ENCODE data around the gene RXFP3.

The RXFP3 gene

DNA sequence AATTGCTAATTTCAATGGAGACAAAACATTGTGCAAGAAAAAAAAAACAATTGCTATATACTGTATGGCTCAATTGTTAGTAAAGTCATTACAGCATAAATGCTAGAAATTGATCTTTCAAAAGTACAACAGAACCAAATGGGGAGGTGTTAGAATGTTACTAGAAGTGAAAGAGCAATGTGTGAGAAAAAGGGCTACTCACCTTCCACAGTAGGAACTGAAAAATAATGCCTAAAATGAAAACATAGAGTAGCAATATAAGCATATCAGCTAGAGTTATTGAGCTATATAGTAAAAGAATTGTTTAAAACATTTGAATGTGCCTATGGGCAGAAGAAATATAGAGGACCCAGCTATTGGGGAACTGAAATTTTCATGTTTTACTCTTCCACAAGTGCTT lies 10.9 kb upstream of the RXFP3 start:
- H3K36me3 Mint-ChIP-seq (ENCODE audit: low read depth) = no peaks in the 10 kb centered on the region
- no peak overlapping the region for H3K27ac Mint-ChIP-seq
- H3K4me3 Mint-ChIP-seq = no peak overlapping the region
- peaks cover 10% of the 10 kb centered on the region for H3K27me3 Mint-ChIP-seq (ENCODE audit: low read depth)
- H3K9me3 Mint-ChIP-seq = no peaks in the 10 kb centered on the region
- H3K4me1 Mint-ChIP-seq (ENCODE audit: low read depth) = no peaks in the 10 kb centered on the region

DNA sequence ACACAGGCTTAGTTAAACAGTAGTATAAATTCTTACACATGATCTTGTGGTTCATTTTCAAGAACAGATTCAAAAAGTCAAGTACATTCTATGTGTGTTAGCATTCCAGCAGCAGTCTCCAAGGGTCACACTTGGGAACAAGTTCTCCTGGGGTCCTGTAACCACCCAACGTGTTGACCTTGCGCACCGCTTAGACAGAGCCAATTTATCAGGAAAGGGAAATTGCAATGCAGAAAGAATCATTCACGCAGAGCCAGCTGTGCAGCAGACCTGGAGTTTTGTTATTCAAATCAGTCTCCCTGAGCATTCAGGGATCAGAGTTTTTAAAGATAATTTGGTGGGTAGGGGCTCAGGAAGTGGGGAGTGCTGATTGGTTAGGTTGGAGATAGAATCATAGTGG lies 8.5 kb upstream of the RXFP3 start:
- Mint-ChIP-seq H3K4me3 (no peak overlapping the region), H3K9me3 (no peaks in the 10 kb centered on the region), H3K27me3 (ENCODE audit: low read depth) (peaks cover 10% of the 10 kb centered on the region), H3K36me3 (ENCODE audit: low read depth) (no peaks in the 10 kb centered on the region), H3K27ac (no peak overlapping the region), H3K4me1 (ENCODE audit: low read depth) (no peaks in the 10 kb centered on the region)

DNA sequence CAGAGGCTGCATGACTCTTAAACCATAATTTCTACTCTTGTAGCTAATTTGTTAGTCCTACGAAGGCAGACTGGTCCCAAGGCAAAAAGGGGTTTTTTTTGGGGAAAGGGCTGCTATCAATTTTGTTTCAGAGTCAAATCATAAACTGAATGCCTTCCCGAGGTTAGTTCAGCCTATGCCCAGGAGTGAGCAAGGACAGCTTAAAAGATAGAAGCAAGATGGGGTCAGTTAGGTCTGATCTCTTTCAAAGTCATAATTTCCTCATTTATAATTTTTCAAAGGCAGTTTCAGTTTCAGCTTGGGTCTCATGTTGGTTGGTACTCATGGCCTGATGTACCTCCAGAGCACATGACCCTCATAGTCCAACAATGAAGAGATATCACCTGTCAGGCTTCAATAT lies 7.9 kb upstream of the RXFP3 start:
- H3K27ac Mint-ChIP-seq = no peak overlapping the region
- no peaks in the 10 kb centered on the region for H3K9me3 Mint-ChIP-seq
- H3K4me3 Mint-ChIP-seq = no peak overlapping the region
- no peaks in the 10 kb centered on the region for H3K4me1 Mint-ChIP-seq (ENCODE audit: low read depth)
- no peaks in the 10 kb centered on the region for H3K36me3 Mint-ChIP-seq (ENCODE audit: low read depth)
- H3K27me3 Mint-ChIP-seq (ENCODE audit: low read depth) = peaks cover 10% of the 10 kb centered on the region

DNA sequence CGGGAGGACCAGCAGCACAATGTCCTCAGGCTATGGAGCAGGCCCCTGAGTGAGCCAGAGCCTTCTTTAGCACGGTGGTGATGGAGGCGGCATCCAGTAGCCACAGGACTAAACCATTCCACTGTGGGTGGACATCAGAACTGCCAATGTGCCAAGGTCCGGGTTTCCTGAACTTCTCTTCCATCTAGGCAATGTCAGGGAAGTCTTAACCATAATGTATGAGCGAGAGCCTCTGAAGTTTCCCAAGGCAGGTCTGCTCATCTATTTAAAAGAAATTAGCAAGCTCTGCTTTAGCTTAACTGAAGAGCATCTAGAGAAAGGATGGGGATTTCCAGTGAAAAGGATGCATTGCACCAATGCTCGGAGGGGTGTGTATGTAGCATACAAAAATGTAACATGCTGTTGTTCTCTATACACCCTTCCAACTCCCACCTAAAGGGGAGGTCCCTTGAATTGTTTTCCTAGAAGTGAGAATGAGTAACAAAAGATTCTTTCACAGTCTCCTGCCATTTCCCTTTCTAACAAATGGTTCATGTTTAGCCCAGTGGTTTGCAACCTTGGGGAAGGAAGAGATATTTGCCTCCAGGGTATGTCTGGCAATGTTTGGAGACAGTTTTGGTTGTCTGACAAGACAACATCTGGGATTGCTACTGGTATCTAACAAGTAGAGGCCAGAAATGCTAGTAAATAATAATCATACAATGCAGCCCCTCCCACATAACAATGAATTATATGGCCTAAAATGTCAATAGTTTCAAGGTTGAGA lies 6.1 kb upstream of the RXFP3 start:
- Mint-ChIP-seq H3K4me1 (ENCODE audit: low read depth) (no peaks in the 10 kb centered on the region), H3K27me3 (ENCODE audit: low read depth) (peaks cover 17% of the 10 kb centered on the region), H3K9me3 (no peaks in the 10 kb centered on the region)

DNA sequence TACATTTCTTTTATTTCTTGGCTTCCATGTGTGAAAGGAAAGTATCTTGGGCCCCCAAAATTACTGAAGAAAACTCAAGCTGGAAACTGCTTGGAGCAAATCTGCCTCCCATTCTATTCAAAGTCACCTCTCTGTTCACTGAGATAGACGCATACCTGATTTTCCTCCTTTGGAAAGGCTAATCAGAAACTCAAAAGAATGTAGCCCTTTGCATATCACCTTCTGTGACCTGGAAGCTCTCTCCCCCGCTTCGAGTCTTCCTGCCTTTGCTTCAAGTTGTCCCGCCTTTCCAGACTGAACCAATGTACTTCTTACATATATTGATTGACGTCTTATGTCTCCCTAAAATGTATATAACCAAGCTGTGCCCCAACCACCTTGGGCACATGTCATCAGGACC lies 5.0 kb upstream of the RXFP3 start:
- H3K27ac Mint-ChIP-seq = no peak overlapping the region
- H3K4me3 Mint-ChIP-seq = no peak overlapping the region
- peaks cover 27% of the 10 kb centered on the region for H3K27me3 Mint-ChIP-seq (ENCODE audit: low read depth)
- no peaks in the 10 kb centered on the region for H3K4me1 Mint-ChIP-seq (ENCODE audit: low read depth)
- no peaks in the 10 kb centered on the region for H3K9me3 Mint-ChIP-seq
- no peaks in the 10 kb centered on the region for H3K36me3 Mint-ChIP-seq (ENCODE audit: low read depth)

More for the DNA sequence above, 6.1 kb upstream of the RXFP3 start:
- no peak overlapping the region for H3K27ac Mint-ChIP-seq
- no peak overlapping the region for H3K4me3 Mint-ChIP-seq
- no peaks in the 10 kb centered on the region for H3K36me3 Mint-ChIP-seq (ENCODE audit: low read depth)

DNA sequence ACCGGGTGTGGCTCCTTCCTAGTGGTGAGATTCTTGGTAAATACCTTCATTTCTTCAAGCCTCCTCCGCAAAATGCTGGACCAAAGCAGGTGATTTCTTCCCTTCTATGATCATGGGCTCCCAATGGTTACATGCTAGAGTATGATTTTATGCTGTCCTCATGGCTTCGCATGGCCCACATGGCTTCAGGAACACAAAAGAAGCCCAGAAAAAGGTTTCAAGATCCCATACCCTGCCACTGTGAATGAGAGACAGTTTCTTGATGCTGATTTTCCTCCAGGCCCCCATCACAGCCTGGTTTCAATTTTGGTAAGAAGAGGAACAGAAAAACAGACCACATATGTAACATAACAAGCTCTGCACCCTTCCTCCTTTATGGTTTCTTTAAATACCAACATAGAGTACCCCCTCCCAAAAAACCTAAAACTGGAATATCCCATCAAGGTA lies 2.4 kb upstream of the RXFP3 start:
- H3K27ac Mint-ChIP-seq = no peak overlapping the region
- no peaks in the 10 kb centered on the region for H3K36me3 Mint-ChIP-seq (ENCODE audit: low read depth)
- no peaks in the 10 kb centered on the region for H3K4me1 Mint-ChIP-seq (ENCODE audit: low read depth)
- no peak overlapping the region for H3K4me3 Mint-ChIP-seq
- no peaks in the 10 kb centered on the region for H3K9me3 Mint-ChIP-seq
- peaks cover 52% of the 10 kb centered on the region for H3K27me3 Mint-ChIP-seq (ENCODE audit: low read depth)

DNA sequence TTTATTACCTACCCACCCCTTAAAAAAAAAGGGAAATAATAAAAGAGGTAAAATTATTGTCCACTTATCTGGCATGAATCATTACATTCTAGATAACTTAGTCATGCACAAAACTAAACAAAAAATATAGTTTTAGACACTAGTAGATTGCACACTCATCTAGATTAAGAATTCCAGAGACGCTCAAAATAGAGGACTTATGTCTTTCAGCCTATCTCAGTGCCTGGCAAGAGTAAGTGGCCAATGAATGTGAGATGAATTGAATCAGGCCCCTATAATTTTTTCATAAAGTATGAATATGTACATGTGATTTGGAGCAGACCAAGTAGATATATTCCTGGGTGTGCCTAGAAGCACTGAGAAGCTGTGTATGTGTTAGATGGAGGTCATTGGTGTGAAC lies 2.0 kb upstream of the RXFP3 start:
- Mint-ChIP-seq H3K27ac (no peak overlapping the region), H3K4me1 (ENCODE audit: low read depth) (no peaks in the 10 kb centered on the region), H3K4me3 (no peak overlapping the region), H3K9me3 (no peaks in the 10 kb centered on the region), H3K36me3 (ENCODE audit: low read depth) (no peaks in the 10 kb centered on the region), H3K27me3 (ENCODE audit: low read depth) (peaks cover 55% of the 10 kb centered on the region)

DNA sequence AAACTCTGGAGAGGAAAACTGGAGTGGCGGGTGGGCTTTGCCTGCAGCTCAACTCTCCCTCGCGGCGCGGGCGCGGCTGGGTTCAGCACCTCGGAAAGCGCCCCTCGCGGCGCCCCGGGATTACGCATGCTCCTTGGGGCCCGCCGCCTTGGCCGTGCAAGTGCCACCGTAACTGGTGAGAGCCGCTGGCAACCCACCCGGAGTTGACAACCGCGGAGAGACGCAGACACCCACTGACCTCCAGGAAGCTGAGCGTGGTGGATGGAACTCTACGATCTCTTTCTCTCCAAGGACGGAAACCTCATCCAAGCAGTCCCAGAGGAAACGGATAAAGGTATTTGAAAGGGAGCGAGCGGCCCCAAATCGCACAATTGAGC lies 194 bp upstream of the RXFP3 start:
- Mint-ChIP-seq H3K9me3 (no peaks in the 10 kb centered on the region), H3K36me3 (ENCODE audit: low read depth) (no peaks in the 10 kb centered on the region), H3K4me3 (no peak overlapping the region), H3K4me1 (ENCODE audit: low read depth) (no peaks in the 10 kb centered on the region), H3K27me3 (ENCODE audit: low read depth) (peaks cover 66% of the 10 kb centered on the region), H3K27ac (no peak overlapping the region)

DNA sequence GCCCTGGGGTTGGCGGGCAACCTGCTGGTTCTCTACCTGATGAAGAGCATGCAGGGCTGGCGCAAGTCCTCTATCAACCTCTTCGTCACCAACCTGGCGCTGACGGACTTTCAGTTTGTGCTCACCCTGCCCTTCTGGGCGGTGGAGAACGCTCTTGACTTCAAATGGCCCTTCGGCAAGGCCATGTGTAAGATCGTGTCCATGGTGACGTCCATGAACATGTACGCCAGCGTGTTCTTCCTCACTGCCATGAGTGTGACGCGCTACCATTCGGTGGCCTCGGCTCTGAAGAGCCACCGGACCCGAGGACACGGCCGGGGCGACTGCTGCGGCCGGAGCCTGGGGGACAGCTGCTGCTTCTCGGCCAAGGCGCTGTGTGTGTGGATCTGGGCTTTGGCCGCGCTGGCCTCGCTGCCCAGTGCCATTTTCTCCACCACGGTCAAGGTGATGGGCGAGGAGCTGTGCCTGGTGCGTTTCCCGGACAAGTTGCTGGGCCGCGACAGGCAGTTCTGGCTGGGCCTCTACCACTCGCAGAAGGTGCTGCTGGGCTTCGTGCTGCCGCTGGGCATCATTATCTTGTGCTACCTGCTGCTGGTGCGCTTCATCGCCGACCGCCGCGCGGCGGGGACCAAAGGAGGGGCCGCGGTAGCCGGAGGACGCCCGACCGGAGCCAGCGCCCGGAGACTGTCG lies 976 bp downstream of the RXFP3 start:
- no peaks in the 10 kb centered on the region for H3K4me1 Mint-ChIP-seq (ENCODE audit: low read depth)
- peaks cover 71% of the 10 kb centered on the region for H3K27me3 Mint-ChIP-seq (ENCODE audit: low read depth)
- H3K36me3 Mint-ChIP-seq (ENCODE audit: low read depth) = no peaks in the 10 kb centered on the region
- no peak overlapping the region for H3K27ac Mint-ChIP-seq
- no peak overlapping the region for H3K4me3 Mint-ChIP-seq
- no peaks in the 10 kb centered on the region for H3K9me3 Mint-ChIP-seq

DNA sequence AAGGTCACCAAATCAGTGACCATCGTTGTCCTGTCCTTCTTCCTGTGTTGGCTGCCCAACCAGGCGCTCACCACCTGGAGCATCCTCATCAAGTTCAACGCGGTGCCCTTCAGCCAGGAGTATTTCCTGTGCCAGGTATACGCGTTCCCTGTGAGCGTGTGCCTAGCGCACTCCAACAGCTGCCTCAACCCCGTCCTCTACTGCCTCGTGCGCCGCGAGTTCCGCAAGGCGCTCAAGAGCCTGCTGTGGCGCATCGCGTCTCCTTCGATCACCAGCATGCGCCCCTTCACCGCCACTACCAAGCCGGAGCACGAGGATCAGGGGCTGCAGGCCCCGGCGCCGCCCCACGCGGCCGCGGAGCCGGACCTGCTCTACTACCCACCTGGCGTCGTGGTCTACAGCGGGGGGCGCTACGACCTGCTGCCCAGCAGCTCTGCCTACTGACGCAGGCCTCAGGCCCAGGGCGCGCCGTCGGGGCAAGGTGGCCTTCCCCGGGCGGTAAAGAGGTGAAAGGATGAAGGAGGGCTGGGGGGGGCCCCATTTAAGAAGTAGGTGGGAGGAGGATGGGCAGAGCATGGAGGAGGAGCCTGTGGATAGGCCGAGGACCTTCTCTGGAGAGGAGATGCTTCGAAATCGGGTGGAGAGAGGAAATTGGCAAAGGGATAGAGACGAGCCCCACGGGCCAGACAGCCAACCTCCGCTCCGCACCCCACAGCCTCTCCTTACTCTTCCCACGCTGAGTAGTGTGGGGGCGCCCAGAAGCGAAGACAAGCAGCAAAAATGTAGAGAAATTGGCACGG lies 1.7 kb downstream of the RXFP3 start:
- Mint-ChIP-seq H3K36me3 (ENCODE audit: low read depth) (no peaks in the 10 kb centered on the region), H3K27me3 (ENCODE audit: low read depth) (peaks cover 74% of the 10 kb centered on the region), H3K4me3 (no peak overlapping the region), H3K27ac (no peak overlapping the region), H3K4me1 (ENCODE audit: low read depth) (no peaks in the 10 kb centered on the region), H3K9me3 (no peaks in the 10 kb centered on the region)

DNA sequence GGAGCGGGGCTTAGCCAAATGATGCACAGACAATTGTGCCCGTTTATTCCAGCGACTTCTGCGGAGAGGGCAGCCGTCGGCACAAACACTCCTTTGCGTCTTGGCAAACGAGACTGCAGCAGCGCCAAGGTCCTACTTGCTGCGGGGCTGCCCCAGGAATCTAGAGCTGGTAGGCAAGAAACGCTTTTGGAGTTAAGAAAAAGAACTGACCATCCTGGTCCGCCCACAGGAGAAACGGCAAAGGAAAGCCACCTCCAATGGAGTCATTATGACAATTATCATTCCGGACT lies 2.3 kb downstream of the RXFP3 start:
- Mint-ChIP-seq H3K27me3 (ENCODE audit: low read depth) (peaks cover 74% of the 10 kb centered on the region), H3K27ac (no peak overlapping the region), H3K9me3 (no peaks in the 10 kb centered on the region), H3K4me3 (no peak overlapping the region), H3K36me3 (ENCODE audit: low read depth) (no peaks in the 10 kb centered on the region), H3K4me1 (ENCODE audit: low read depth) (no peaks in the 10 kb centered on the region)

DNA sequence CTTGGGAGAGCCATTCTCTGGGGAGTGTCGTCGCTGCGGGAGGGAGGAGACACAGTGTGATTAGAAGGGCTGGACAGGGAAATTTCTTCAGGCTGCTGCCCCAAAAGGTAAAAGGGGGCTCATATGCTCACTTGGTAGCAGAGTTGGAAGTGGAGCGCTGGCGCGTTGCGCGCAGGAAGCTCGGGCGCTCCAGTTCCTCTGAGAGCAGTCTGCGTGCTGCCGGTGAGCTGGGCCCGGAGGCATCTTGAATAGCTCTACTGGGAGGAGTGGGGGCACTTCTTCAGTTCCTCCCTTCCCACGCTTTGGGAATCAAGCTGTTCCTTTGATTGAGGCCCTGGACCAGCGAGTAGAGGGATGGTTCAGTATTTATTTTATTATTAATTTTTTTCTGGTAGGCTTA lies 2.7 kb downstream of the RXFP3 start:
- Mint-ChIP-seq H3K4me1 (ENCODE audit: low read depth) (no peaks in the 10 kb centered on the region), H3K36me3 (ENCODE audit: low read depth) (no peaks in the 10 kb centered on the region), H3K4me3 (no peak overlapping the region), H3K27ac (no peak overlapping the region), H3K27me3 (ENCODE audit: low read depth) (peaks cover 74% of the 10 kb centered on the region), H3K9me3 (no peaks in the 10 kb centered on the region)

DNA sequence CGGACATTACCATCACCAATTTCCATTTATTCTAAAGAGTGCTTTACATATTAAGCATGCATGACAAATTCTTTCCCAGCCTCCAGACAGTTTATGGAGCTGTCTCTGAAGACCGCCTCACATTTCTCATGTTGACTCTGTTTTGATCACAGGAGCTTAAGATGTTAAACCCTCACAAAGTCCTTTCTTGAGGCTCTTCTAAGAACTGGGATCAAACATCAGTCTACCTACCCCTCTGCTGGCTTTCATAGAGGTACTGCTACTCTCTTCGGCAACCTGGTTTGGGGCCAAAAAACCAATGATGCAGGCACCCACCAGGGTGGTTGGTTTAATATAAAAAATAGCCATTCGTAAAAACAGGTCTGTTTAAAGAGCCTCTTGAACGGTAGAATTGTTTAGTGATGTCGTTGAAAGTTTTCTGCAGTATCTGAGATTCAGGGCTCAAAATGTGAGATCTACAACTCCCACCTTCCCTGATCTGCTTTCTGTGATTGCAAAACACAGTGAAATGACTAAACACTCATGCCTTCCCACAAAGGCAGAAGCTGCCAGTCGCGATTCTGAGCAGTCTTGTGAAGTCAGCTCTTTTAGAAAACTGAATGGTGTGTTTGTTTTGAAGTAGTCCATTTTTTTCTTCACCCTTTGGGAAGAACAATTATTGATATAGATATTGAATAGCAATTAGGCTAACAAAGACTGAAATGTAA lies 3.5 kb downstream of the RXFP3 start:
- H3K9me3 Mint-ChIP-seq = no peaks in the 10 kb centered on the region
- H3K4me1 Mint-ChIP-seq (ENCODE audit: low read depth) = no peaks in the 10 kb centered on the region
- H3K27ac Mint-ChIP-seq = no peak overlapping the region
- no peak overlapping the region for H3K4me3 Mint-ChIP-seq
- peaks cover 68% of the 10 kb centered on the region for H3K27me3 Mint-ChIP-seq (ENCODE audit: low read depth)
- H3K36me3 Mint-ChIP-seq (ENCODE audit: low read depth) = no peaks in the 10 kb centered on the region

DNA sequence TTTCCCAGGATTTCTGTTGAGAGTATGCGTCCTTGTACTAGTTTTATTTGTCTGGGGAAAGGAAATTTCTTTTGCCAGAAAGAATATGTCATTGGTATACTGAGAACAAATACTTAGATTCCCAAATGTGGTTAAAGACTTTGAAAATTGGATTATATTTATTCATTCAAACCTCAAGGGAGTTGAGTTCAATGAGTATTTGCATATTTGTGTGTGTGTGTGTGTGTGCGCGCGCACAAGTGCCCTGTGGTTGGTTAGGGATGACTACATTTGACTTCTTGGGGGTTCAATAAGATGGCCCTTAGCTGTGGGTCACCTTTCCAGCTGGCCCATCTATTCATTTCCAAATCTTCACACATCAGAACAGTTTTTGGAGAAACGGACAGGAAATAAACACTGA lies 4.9 kb downstream of the RXFP3 start:
- H3K27me3 Mint-ChIP-seq (ENCODE audit: low read depth) = peaks cover 58% of the 10 kb centered on the region
- no peaks in the 10 kb centered on the region for H3K36me3 Mint-ChIP-seq (ENCODE audit: low read depth)
- H3K27ac Mint-ChIP-seq = no peak overlapping the region
- H3K4me1 Mint-ChIP-seq (ENCODE audit: low read depth) = no peaks in the 10 kb centered on the region
- H3K9me3 Mint-ChIP-seq = no peaks in the 10 kb centered on the region
- no peak overlapping the region for H3K4me3 Mint-ChIP-seq
